ENCODE data around the gene AGO3.
"Not testable (repeated sequence)": the region's sequence is repeated elsewhere in the genome, so short reads cannot be mapped to it uniquely, and the experiment has no call there.

AGO3 gene

GRCh38 chr1:36008546-36009197, 77.8 kb downstream of the AGO3 start:
- no peak for DNase-seq (ENCODE audit: low read depth)

GRCh38 chr1:36014722-36015220, 83.9 kb downstream of the AGO3 start:
- DNase-seq (ENCODE audit: low read depth) = no peak

GRCh38 chr1:36016686-36017085, 85.8 kb downstream of the AGO3 start:
- DNase-seq (ENCODE audit: low read depth) = no peak

GRCh38 chr1:36023098-36023769, 92.3 kb downstream of the AGO3 start:
- DNase-seq (ENCODE audit: low read depth) = no peak

GRCh38 chr1:36024024-36024423, 93.1 kb downstream of the AGO3 start:
- not testable (repeated sequence) for DNase-seq (ENCODE audit: low read depth)

- no peak for DNase-seq (ENCODE audit: low read depth)
Measured at GRCh38 chr1:36024847-36025246, 93.9 kb downstream of the AGO3 start.

GRCh38 chr1:36027766-36028165, 96.9 kb downstream of the AGO3 start:
- no peak for DNase-seq (ENCODE audit: low read depth)

GRCh38 chr1:36031441-36031840, 100.5 kb downstream of the AGO3 start:
- no peak for DNase-seq (ENCODE audit: low read depth)

GRCh38 chr1:36034692-36035091, 103.8 kb downstream of the AGO3 start:
- DNase-seq (ENCODE audit: low read depth) = no peak

GRCh38 chr1:36035154-36035553, 104.2 kb downstream of the AGO3 start:
- DNase-seq (ENCODE audit: low read depth) = no peak

GRCh38 chr1:36040238-36040637, 109.3 kb downstream of the AGO3 start:
- DNase-seq (ENCODE audit: low read depth) = no peak

GRCh38 chr1:36051821-36052220, 120.9 kb downstream of the AGO3 start:
- no peak for DNase-seq (ENCODE audit: low read depth)

GRCh38 chr1:36053978-36054377, 123.1 kb downstream of the AGO3 start:
- DNase-seq (ENCODE audit: low read depth) = no peak

- no peak for DNase-seq (ENCODE audit: low read depth)
Measured at GRCh38 chr1:36055706-36056105, 124.8 kb downstream of the AGO3 start.

GRCh38 chr1:36062315-36062714, 131.4 kb downstream of the AGO3 start:
- DNase-seq (ENCODE audit: low read depth) = no peak

- no peak for DNase-seq (ENCODE audit: low read depth)
Measured at GRCh38 chr1:36067871-36068270, 137.0 kb downstream of the AGO3 start.

GRCh38 chr1:36068866-36069265, 138.0 kb downstream of the AGO3 start:
- no peak for DNase-seq (ENCODE audit: low read depth)

GRCh38 chr1:36070349-36070748, 139.4 kb downstream of the AGO3 start:
- DNase-seq (ENCODE audit: low read depth) = no peak

- no peak for DNase-seq (ENCODE audit: low read depth)
Measured at GRCh38 chr1:36076979-36077573, 146.2 kb downstream of the AGO3 start.

- DNase-seq (ENCODE audit: low read depth) = no peak
Measured at GRCh38 chr1:36080236-36080635, 149.3 kb downstream of the AGO3 start.

GRCh38 chr1:36080801-36081200, 149.9 kb downstream of the AGO3 start:
- no peak for DNase-seq (ENCODE audit: low read depth)

GRCh38 chr1:36081926-36082485, 151.1 kb downstream of the AGO3 start:
- no peak for DNase-seq (ENCODE audit: low read depth)

- no peak for DNase-seq (ENCODE audit: low read depth)
Measured at GRCh38 chr1:36083219-36083618, 152.3 kb downstream of the AGO3 start.

Data from GM04504 (cell line).